22Rv1 (cell line): ENCODE data around the gene COPG2.

Source experiments
- CTCF ChIP-seq: fragments of 450-650 bp; IDR thresholded peaks from 2 replicates; pipeline ENCODE4 v1.5.1; 2017; ENCODE audit warnings: mild to moderate bottlenecking
- ZFX ChIP-seq: fragments of 450-650 bp; IDR thresholded peaks from 2 replicates; pipeline ENCODE4 v1.6.1; 2017; ENCODE audit warnings: antibody characterized with exemption, borderline replicate concordance

GRCh38 chr7:130673066-130673465 lies 4.5 kb upstream of the COPG2 start:
- TF ChIP-seq CTCF (no peak), ZFX (no peak)
